Sigmoid colon (tissue), 4 donors: ENCODE measurements around the gene OR10A4.

ENCODE experiments used
- POLR2A ChIP-seq, 2 donors: fragments of 450-650 bp; IDR thresholded peaks; one replicate each; pipeline ENCODE4 v1.6.1; 2016; ENCODE audit warnings: antibody characterized with exemption in 2 of 2, mild to moderate bottlenecking in 2 of 2, moderate library complexity in 2 of 2
- POLR2AphosphoS5 ChIP-seq, 4 donors: sonication (generic); formaldehyde crosslinking; IDR thresholded peaks; one replicate each; pipeline ENCODE4 v1.6.1; 2017; ENCODE audit warnings: antibody characterized with exemption in 4 of 4
- TF ChIP-seq, protein P1 (sequence below), 4 experiments: fragments of 450-650 bp in 3 of 4; fragments of 200-600 bp in 1 of 4; IDR thresholded peaks; one replicate each; pipeline ENCODE4 v1.5.1; 2016 to 2019; ENCODE audit warnings: antibody characterized with exemption in 4 of 4, mild to moderate bottlenecking in 3 of 4, moderate library complexity in 2 of 4

DNA sequence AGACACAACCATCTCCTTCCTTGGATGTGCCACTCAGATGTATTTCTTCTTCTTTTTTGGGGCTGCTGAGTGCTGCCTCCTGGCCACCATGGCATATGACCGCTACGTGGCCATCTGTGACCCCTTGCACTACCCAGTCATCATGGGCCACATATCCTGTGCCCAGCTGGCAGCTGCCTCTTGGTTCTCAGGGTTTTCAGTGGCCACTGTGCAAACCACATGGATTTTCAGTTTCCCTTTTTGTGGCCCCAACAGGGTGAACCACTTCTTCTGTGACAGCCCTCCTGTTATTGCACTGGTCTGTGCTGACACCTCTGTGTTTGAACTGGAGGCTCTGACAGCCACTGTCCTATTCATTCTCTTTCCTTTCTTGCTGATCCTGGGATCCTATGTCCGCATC, 489 bp downstream of the OR10A4 start:
- TF ChIP-seq, protein P1, sequence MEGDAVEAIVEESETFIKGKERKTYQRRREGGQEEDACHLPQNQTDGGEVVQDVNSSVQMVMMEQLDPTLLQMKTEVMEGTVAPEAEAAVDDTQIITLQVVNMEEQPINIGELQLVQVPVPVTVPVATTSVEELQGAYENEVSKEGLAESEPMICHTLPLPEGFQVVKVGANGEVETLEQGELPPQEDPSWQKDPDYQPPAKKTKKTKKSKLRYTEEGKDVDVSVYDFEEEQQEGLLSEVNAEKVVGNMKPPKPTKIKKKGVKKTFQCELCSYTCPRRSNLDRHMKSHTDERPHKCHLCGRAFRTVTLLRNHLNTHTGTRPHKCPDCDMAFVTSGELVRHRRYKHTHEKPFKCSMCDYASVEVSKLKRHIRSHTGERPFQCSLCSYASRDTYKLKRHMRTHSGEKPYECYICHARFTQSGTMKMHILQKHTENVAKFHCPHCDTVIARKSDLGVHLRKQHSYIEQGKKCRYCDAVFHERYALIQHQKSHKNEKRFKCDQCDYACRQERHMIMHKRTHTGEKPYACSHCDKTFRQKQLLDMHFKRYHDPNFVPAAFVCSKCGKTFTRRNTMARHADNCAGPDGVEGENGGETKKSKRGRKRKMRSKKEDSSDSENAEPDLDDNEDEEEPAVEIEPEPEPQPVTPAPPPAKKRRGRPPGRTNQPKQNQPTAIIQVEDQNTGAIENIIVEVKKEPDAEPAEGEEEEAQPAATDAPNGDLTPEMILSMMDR (IDR thresholded peaks at IDR 0.05), result no peak
- TF ChIP-seq POLR2A (IDR thresholded peaks at IDR 0.05) (no peak), POLR2AphosphoS5 (IDR thresholded peaks at IDR 0.05) (no peak)
